ENCODE data around the gene ATG2B. TPM values are rescaled to one million over a fixed set of nuclear protein-coding genes. Genes with fewer than 3 reads are reported as not detected.

Gene ATG2B
- total and polyA plus RNA-seq, 10 of the 15 experiments (the other 5 are each of a cell fraction or from before 2014, with no cell fraction given): 0.84 to 15.4 (median 9.9) TPM

DNA sequence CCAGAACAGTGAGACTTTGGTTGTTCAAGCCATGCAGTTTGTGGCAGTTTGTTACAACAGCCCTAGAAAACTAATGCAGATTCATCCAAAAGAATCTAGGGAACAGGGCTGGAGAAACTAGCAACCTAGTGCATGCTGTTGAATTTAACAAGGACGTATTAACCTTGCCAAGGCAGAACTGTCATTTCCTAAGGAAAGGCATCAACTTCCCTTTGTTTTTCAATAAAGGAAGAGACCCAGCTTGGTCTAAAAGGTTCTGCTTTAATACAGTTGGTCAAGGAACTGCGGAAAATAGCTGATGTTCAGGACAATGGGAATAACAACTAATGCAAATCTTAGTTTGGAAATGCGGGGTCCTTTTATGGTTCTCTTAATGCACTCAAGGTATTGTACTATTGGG is 40.3 kb upstream of the ATG2B start:
- in situ Hi-C loops (cut with MboI): no loop called here
- TF ChIP-seq KLF5 (IDR thresholded peaks at IDR 0.05; ENCODE audit: partially characterized antibody): no peak
- TF ChIP-seq, protein P1, sequence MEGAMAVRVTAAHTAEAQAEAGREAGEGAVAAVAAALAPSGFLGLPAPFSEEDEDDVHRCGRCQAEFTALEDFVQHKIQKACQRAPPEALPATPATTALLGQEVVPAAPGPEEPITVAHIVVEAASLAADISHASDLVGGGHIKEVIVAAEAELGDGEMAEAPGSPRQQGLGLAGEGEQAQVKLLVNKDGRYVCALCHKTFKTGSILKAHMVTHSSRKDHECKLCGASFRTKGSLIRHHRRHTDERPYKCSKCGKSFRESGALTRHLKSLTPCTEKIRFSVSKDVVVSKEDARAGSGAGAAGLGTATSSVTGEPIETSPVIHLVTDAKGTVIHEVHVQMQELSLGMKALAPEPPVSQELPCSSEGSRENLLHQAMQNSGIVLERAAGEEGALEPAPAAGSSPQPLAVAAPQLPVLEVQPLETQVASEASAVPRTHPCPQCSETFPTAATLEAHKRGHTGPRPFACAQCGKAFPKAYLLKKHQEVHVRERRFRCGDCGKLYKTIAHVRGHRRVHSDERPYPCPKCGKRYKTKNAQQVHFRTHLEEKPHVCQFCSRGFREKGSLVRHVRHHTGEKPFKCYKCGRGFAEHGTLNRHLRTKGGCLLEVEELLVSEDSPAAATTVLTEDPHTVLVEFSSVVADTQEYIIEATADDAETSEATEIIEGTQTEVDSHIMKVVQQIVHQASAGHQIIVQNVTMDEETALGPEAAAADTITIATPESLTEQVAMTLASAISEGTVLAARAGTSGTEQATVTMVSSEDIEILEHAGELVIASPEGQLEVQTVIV (IDR thresholded peaks at IDR 0.05; ENCODE audit: borderline replicate concordance, partially characterized antibody): no peak
- no peak for TF ChIP-seq TCF3 (IDR thresholded peaks at IDR 0.05; ENCODE audit: borderline replicate concordance, insufficient read depth, low read depth, low read length)
- no peak for TF ChIP-seq HCFC1 (IDR thresholded peaks at IDR 0.05; ENCODE audit: low read length)
- TF ChIP-seq GATAD2B (conservative IDR thresholded peaks at IDR 0.05; ENCODE audit: low read depth): no peak
- TF ChIP-seq, protein P2, sequence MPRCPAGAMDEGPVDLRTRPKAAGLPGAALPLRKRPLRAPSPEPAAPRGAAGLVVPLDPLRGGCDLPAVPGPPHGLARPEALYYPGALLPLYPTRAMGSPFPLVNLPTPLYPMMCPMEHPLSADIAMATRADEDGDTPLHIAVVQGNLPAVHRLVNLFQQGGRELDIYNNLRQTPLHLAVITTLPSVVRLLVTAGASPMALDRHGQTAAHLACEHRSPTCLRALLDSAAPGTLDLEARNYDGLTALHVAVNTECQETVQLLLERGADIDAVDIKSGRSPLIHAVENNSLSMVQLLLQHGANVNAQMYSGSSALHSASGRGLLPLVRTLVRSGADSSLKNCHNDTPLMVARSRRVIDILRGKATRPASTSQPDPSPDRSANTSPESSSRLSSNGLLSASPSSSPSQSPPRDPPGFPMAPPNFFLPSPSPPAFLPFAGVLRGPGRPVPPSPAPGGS (IDR thresholded peaks at IDR 0.05; ENCODE audit: borderline replicate concordance, insufficient read depth, low read depth, low read length, poor library complexity, severe bottlenecking): no peak
- no peak for TF ChIP-seq EZH2 (IDR thresholded peaks at IDR 0.05; ENCODE audit: borderline replicate concordance, control insufficient read depth, low read depth, low read length)
- TF ChIP-seq, protein P3, sequence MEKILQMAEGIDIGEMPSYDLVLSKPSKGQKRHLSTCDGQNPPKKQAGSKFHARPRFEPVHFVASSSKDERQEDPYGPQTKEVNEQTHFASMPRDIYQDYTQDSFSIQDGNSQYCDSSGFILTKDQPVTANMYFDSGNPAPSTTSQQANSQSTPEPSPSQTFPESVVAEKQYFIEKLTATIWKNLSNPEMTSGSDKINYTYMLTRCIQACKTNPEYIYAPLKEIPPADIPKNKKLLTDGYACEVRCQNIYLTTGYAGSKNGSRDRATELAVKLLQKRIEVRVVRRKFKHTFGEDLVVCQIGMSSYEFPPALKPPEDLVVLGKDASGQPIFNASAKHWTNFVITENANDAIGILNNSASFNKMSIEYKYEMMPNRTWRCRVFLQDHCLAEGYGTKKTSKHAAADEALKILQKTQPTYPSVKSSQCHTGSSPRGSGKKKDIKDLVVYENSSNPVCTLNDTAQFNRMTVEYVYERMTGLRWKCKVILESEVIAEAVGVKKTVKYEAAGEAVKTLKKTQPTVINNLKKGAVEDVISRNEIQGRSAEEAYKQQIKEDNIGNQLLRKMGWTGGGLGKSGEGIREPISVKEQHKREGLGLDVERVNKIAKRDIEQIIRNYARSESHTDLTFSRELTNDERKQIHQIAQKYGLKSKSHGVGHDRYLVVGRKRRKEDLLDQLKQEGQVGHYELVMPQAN (conservative IDR thresholded peaks at IDR 0.05): no peak
- Histone ChIP-seq H3K9me3 (replicated peaks; ENCODE audit: control insufficient read depth, insufficient read depth, low read length) (no peaks in the 10 kb centered on the region), H3K4me2 (ENCODE audit: control insufficient read depth, insufficient read depth) (no peak overlapping the region), H4K20me1 (ENCODE audit: control insufficient read depth, insufficient read depth) (no peaks in the 10 kb centered on the region), H3K4me3 (no peak overlapping the region), H3K4me1 (ENCODE audit: control insufficient read depth, insufficient read depth, low read length) (no peaks in the 10 kb centered on the region), H3K27me3 (replicated peaks in 1 of 2; ENCODE audit: control insufficient read depth in 2 of 2, insufficient read depth in 2 of 2, low read length in 1 of 2) (no peaks in the 10 kb centered on the region; a peak in 1 of 4 replicates), H2AFZ (ENCODE audit: control insufficient read depth, low read depth, low read length) (no peak overlapping the region), H3K36me3 (ENCODE audit: control insufficient read depth in 2 of 2, insufficient read depth in 2 of 2, low read length in 1 of 2) (no peaks in the 10 kb centered on the region), H3K27ac (ENCODE audit: control insufficient read depth, insufficient read depth) (no peak overlapping the region), H3K9ac (ENCODE audit: control insufficient read depth, insufficient read depth, low read length) (no peak overlapping the region), H3K79me2 (ENCODE audit: control insufficient read depth, insufficient read depth, low read length) (no peaks in the 10 kb centered on the region)
- ATAC-seq (no peak), FAIRE-seq (no peak), DNase-seq (ENCODE audit: low read depth, low spot score) (no peak)
- no TSS peak for BruUV-seq (replicated peaks)
- POLR2A ChIA-PET: interaction anchor here (0.6 kb wide), 2 partner anchors 46 to 157 kb away, joined by 4 to 6 read pairs; no protein-coding TSS in a partner anchor
- WGBS (ENCODE audit: insufficient coverage, insufficient replicate concordance, low lambda C conversion rate, missing lambda C conversion rate): 44% methylated on average over 3 of the region's 3 CpGs
- SMC1A ChIA-PET (ENCODE audit: uncharacterized antibody, unreplicated experiment): no interaction called here
- CTCF ChIA-PET: interaction anchor here (1.0 kb wide), 1 partner anchor 19 kb away, joined by 3 read pairs; no protein-coding TSS in a partner anchor
- RAD21 ChIA-PET (ENCODE audit: unreplicated experiment): no interaction called here
- intact Hi-C loops (cut with micrococcal nuclease; ENCODE audit: unreplicated experiment): no loop called here
